A673 (cell line): ENCODE measurements around the gene S100A16.

Experiments
- CTCF ChIP-seq: fragments of 300-800, 200-600 bp; sonication (generic); conservative IDR thresholded peaks from 2 replicates; pipeline ENCODE4 v1.5.1; 2017; ENCODE audit warnings: low read depth, mild to moderate bottlenecking, antibody characterized with exemption, low read length, moderate library complexity, mixed read lengths
- EZH2 ChIP-seq: fragments of 200-600 bp; sonication (generic); IDR thresholded peaks from 2 replicates; pipeline ENCODE4 v1.6.1; 2017; ENCODE audit warnings: borderline replicate concordance, low read depth, mild to moderate bottlenecking, mixed read lengths, antibody characterized with exemption, low read length; ENCODE audit not compliant: poor library complexity, severe bottlenecking

GRCh38 chr1:153629971-153630370, 17.0 kb upstream of the S100A16 start:
- no peak for TF ChIP-seq CTCF
- no peak for TF ChIP-seq EZH2
